Neutrophil (primary cell): Measurements from ENCODE around the gene TMEM63B.
A peak's percentile ranks its signal among the peaks of the same experiment; 100 is the strongest.

ENCODE experiments used
- H3K27ac ChIP-seq: fragments of 200-600 bp; sonication (generic); 2 replicates; pipeline ENCODE4 v1.5.1; 2016; ENCODE audit warnings: mild to moderate bottlenecking, moderate library complexity
- H3K27me3 ChIP-seq: fragments of 200-600 bp; sonication (generic); 2 replicates; pipeline ENCODE4 v1.6.0; 2016; ENCODE audit warnings: mild to moderate bottlenecking
- H3K36me3 ChIP-seq: fragments of 200-600 bp; sonication (generic); 2 replicates; pipeline ENCODE4 v1.5.1; 2017
- H3K4me1 ChIP-seq, 2 experiments: fragments of 200-600 bp in 1 of 2; sonication (generic) in 1 of 2; 1 replicate in 1 of 2; 2 replicates in 1 of 2; pipeline versions ENCODE4 v1.5.1 to v1.6.1; 2013 to 2016; ENCODE audit warnings: low read depth in 1 of 2, low read length in 1 of 2, mild to moderate bottlenecking in 1 of 2, moderate library complexity in 1 of 2; ENCODE audit not compliant: control insufficient read depth in 1 of 2, insufficient read depth in 1 of 2
- H3K4me3 ChIP-seq, 2 experiments: fragments of 200-600 bp in 1 of 2; sonication (generic) in 1 of 2; 1 replicate in 1 of 2; 2 replicates in 1 of 2; pipeline ENCODE4 v1.5.1; 2013 to 2016; ENCODE audit warnings: low read depth in 1 of 2, low read length in 1 of 2, mild to moderate bottlenecking in 1 of 2, moderate library complexity in 1 of 2
- H3K9me3 ChIP-seq: fragments of 200-600 bp; sonication (generic); 2 replicates; pipeline ENCODE4 v1.5.1; 2016
- TF ChIP-seq, protein P1 (sequence below): fragments of 200-600 bp; sonication (generic); IDR thresholded peaks from 2 replicates; pipeline ENCODE4 v1.5.1; 2016; ENCODE audit warnings: antibody characterized with exemption

Gene TMEM63B

DNA sequence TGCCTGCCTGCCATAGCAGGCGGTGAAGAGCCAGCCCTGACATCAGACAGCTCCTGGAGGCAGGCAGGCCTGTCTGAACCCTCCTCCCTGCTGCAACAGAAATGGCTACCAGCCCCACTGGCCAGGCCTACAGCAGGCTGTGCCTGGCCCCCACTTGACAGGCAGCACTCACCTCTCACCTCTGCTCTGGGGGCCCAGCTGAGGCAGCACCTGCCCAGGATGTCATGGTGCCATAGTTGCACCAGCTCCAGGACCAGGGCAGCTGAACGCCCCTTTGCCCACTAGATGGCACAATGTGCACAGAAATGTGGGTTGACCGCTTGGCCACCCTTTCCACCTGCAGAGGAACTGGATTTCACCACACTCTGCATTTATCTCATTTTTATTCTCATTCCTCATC is 30.7 kb upstream of the TMEM63B start:
- Histone ChIP-seq H3K36me3 (no peaks in the 10 kb centered on the region), H3K27ac (no peak overlapping the region), H3K4me3 (no peak overlapping the region), H3K27me3 (no peaks in the 10 kb centered on the region), H3K9me3 (no peaks in the 10 kb centered on the region), H3K4me1 (peaks cover 2 to 5% of the 10 kb centered on the region in 2 experiments)
- TF ChIP-seq, protein P1, sequence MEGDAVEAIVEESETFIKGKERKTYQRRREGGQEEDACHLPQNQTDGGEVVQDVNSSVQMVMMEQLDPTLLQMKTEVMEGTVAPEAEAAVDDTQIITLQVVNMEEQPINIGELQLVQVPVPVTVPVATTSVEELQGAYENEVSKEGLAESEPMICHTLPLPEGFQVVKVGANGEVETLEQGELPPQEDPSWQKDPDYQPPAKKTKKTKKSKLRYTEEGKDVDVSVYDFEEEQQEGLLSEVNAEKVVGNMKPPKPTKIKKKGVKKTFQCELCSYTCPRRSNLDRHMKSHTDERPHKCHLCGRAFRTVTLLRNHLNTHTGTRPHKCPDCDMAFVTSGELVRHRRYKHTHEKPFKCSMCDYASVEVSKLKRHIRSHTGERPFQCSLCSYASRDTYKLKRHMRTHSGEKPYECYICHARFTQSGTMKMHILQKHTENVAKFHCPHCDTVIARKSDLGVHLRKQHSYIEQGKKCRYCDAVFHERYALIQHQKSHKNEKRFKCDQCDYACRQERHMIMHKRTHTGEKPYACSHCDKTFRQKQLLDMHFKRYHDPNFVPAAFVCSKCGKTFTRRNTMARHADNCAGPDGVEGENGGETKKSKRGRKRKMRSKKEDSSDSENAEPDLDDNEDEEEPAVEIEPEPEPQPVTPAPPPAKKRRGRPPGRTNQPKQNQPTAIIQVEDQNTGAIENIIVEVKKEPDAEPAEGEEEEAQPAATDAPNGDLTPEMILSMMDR = peak; percentile 80

DNA sequence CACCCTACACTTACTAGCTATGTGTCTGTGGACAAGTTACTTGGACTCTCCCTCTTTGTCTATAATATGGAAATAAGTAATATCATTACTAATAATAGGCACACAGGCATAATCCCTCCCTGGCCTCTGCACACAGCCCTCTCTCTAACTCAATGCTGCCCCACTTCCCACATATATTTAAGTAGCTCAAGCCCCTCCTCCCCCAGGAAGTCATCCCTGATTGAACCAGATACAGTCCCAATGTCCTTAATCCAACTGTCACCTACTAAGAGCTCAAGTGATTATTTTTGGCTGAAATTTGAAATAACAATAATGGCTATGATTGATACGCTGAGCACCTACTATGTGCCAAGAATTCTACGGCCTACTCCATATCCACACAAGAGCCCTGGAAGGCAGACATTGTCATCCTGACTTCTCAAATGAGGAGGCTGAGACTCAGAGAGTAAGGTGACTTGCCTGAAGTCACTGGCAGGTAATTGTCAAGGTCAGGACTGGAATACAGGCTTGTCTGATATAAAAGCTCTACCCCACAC is 29.5 kb upstream of the TMEM63B start:
- Histone ChIP-seq H3K27ac (no peak overlapping the region), H3K4me1 (peaks cover 5 to 8% of the 10 kb centered on the region in 2 experiments), H3K27me3 (no peaks in the 10 kb centered on the region), H3K4me3 (no peak overlapping the region), H3K36me3 (no peaks in the 10 kb centered on the region), H3K9me3 (no peaks in the 10 kb centered on the region)
- TF ChIP-seq, protein P1 = no peak

DNA sequence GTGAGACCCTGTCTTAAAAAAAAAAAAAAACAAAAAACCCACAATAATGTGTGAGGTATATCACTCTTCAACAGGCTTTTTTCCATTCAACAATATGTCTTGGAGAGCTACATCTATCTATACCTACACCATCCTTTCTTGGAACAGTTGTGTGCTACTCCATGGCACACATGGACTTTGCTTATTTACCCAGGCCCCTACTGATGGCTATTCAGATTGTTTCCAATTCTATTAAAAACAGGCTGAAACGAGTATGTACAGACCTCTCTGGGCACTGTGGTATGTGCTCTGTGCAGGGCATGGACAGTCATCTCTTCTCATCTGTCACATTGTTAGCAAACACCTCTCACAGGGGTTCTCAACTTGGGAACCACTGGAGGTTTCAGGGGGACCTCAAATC is 28.2 kb upstream of the TMEM63B start:
- TF ChIP-seq, protein P1 = no peak
- peaks cover 7 to 8% of the 10 kb centered on the region in 2 experiments for H3K4me1 ChIP-seq
- no peaks in the 10 kb centered on the region for H3K9me3 ChIP-seq
- H3K36me3 ChIP-seq = no peaks in the 10 kb centered on the region
- no peak overlapping the region for H3K4me3 ChIP-seq
- H3K27me3 ChIP-seq = no peaks in the 10 kb centered on the region
- no peak overlapping the region for H3K27ac ChIP-seq

DNA sequence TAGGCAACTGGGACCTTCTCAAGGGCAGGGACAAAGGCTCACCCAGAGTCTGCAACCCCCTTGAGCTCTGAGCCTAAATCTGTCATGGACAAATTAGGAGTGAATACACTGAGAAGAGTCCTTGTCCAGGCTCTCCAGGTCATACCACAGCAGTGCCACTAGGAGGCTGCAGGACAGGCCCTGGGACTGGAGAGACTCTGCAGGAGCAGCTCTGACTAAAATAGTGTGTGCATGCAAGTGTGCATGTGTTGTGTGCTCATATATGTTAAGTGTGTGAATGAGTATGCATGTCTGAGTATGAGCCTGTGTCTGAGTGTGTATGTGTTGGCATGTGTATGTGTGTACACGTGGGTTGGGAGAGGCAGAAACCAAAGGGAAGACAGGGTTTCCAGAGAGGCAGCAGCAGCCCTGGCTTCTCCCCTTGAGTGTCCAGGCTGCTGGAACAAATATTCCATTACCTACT is 27.2 kb upstream of the TMEM63B start:
- no peaks in the 10 kb centered on the region for H3K27me3 ChIP-seq
- H3K9me3 ChIP-seq = no peaks in the 10 kb centered on the region
- H3K4me1 ChIP-seq = peaks cover 8 to 13% of the 10 kb centered on the region in 2 experiments
- H3K36me3 ChIP-seq = no peaks in the 10 kb centered on the region
- TF ChIP-seq, protein P1 = no peak
- no peak overlapping the region for H3K4me3 ChIP-seq
- no peak overlapping the region for H3K27ac ChIP-seq

GRCh38 chr6:44101832-44102231 is 25.5 kb upstream of the TMEM63B start:
- TF ChIP-seq, protein P1 = no peak
- Histone ChIP-seq H3K27me3 (no peaks in the 10 kb centered on the region), H3K4me3 (no peak overlapping the region), H3K27ac (no peak overlapping the region), H3K36me3 (no peaks in the 10 kb centered on the region), H3K9me3 (no peaks in the 10 kb centered on the region), H3K4me1 (peaks cover 8 to 13% of the 10 kb centered on the region in 2 experiments)
